ENCODE measurements around the gene EYA2. TPM values are rescaled to one million over a fixed set of nuclear protein-coding genes. Genes with fewer than 3 reads are reported as not detected.

The EYA2 gene
- total RNA-seq, 1 donor from 2014 or later, result 8.1 TPM

GRCh38 chr20:46992640-46993035, 98.0 kb downstream of the EYA2 start:
- Histone ChIP-seq H3K9me3 (no peaks in the 10 kb centered on the region), H3K36me3 (no peaks in the 10 kb centered on the region), H3K27ac (no peak overlapping the region), H3K27me3 (no peaks in the 10 kb centered on the region), H3K4me3 (no peak overlapping the region), H3K4me1 (peaks cover 7% of the 10 kb centered on the region)
- intact Hi-C loops (cut with DNase I), result no loop called here
- TF ChIP-seq POLR2AphosphoS5 (IDR thresholded peaks at IDR 0.05; ENCODE audit: insufficient read depth in 1 of 2, low read depth in 1 of 2), result no peak
- no peak for TF ChIP-seq CTCF (IDR thresholded peaks at IDR 0.05)
- TF ChIP-seq POLR2A (IDR thresholded peaks at IDR 0.05), result no peak
- DNase-seq (ENCODE audit: extremely low spot score in 2 of 2), result no peak

- H3K4me3 ChIP-seq, result no peak overlapping the region
- no peaks in the 10 kb centered on the region for H3K36me3 ChIP-seq
- no peak overlapping the region for H3K27ac ChIP-seq
- TF ChIP-seq POLR2A (IDR thresholded peaks at IDR 0.05) (no peak), CTCF (IDR thresholded peaks at IDR 0.05) (no peak), POLR2AphosphoS5 (IDR thresholded peaks at IDR 0.05; ENCODE audit: insufficient read depth in 1 of 2, low read depth in 1 of 2) (no peak)
- intact Hi-C loops (cut with DNase I), result no loop called here
- DNase-seq (ENCODE audit: extremely low spot score in 2 of 2), result no peak
- H3K9me3 ChIP-seq, result no peaks in the 10 kb centered on the region
- no peaks in the 10 kb centered on the region for H3K27me3 ChIP-seq
- H3K4me1 ChIP-seq, result peaks cover 7% of the 10 kb centered on the region
Observed at GRCh38 chr20:46993465-46994095, 98.9 kb downstream of the EYA2 start.

GRCh38 chr20:46994341-46994740, 99.7 kb downstream of the EYA2 start:
- Histone ChIP-seq H3K4me3 (no peak overlapping the region), H3K27ac (no peak overlapping the region)
- no peak for DNase-seq (ENCODE audit: extremely low spot score in 2 of 2)

GRCh38 chr20:46995561-46996142, 101.0 kb downstream of the EYA2 start:
- peaks cover 7% of the 10 kb centered on the region for H3K4me1 ChIP-seq
- no peak overlapping the region for H3K27ac ChIP-seq
- no peaks in the 10 kb centered on the region for H3K27me3 ChIP-seq
- no peak for DNase-seq (ENCODE audit: extremely low spot score in 2 of 2)
- no peaks in the 10 kb centered on the region for H3K9me3 ChIP-seq
- H3K4me3 ChIP-seq, result no peak overlapping the region
- intact Hi-C loops (cut with DNase I), result no loop called here
- no peaks in the 10 kb centered on the region for H3K36me3 ChIP-seq
- no peak for TF ChIP-seq POLR2AphosphoS5 (IDR thresholded peaks at IDR 0.05; ENCODE audit: insufficient read depth in 1 of 2, low read depth in 1 of 2)
- no peak for TF ChIP-seq POLR2A (IDR thresholded peaks at IDR 0.05)
- TF ChIP-seq CTCF (IDR thresholded peaks at IDR 0.05), result no peak

More at GRCh38 chr20:46994341-46994740, 99.7 kb downstream of the EYA2 start:
- no peaks in the 10 kb centered on the region for H3K27me3 ChIP-seq
- no peaks in the 10 kb centered on the region for H3K36me3 ChIP-seq
- TF ChIP-seq POLR2A (IDR thresholded peaks at IDR 0.05) (no peak), POLR2AphosphoS5 (IDR thresholded peaks at IDR 0.05; ENCODE audit: insufficient read depth in 1 of 2, low read depth in 1 of 2) (peak in 1 of 2 donors; percentile 36), CTCF (IDR thresholded peaks at IDR 0.05) (no peak)
- no peaks in the 10 kb centered on the region for H3K9me3 ChIP-seq
- intact Hi-C loops (cut with DNase I), result no loop called here
- H3K4me1 ChIP-seq, result peaks cover 7% of the 10 kb centered on the region

- Histone ChIP-seq H3K9me3 (no peaks in the 10 kb centered on the region), H3K27ac (no peak overlapping the region), H3K36me3 (no peaks in the 10 kb centered on the region), H3K4me3 (no peak overlapping the region), H3K27me3 (no peaks in the 10 kb centered on the region), H3K4me1 (no peaks in the 10 kb centered on the region)
- intact Hi-C loops (cut with DNase I), result no loop called here
- no peak for TF ChIP-seq CTCF (IDR thresholded peaks at IDR 0.05)
- TF ChIP-seq POLR2AphosphoS5 (IDR thresholded peaks at IDR 0.05; ENCODE audit: insufficient read depth in 1 of 2, low read depth in 1 of 2), result no peak
- no peak for TF ChIP-seq POLR2A (IDR thresholded peaks at IDR 0.05)
- DNase-seq (ENCODE audit: extremely low spot score in 2 of 2), result no peak
Observed at GRCh38 chr20:46997187-46997586, 102.5 kb downstream of the EYA2 start.
